HEK293 (cell line): Measurements from ENCODE around the gene ZNF469.

Source experiments
- CTCF ChIA-PET: fragments of 350-600 bp; formaldehyde crosslinking; extraction: SDS; loops from one replicate; lab custom pipeline; 2021; ENCODE audit warnings: antibody characterized with exemption; lab: Yijun Ruan, JAX
- POLR2A ChIA-PET: fragments of 300-600 bp; formaldehyde crosslinking; extraction: SDS; loops from one replicate; lab custom pipeline; 2020; ENCODE audit warnings: antibody characterized with exemption, inconsistent platforms; lab: Yijun Ruan, JAX
- H3K27ac ChIP-seq: fragments of 200-500 bp; sonication (Bioruptor generic); 2 replicates; pipeline ENCODE4 v1.5.1; 2014; ENCODE audit warnings: low read depth, low read length, control low read depth, inconsistent platforms; ENCODE audit errors: extremely low read depth
- H3K36me3 ChIP-seq, 2 experiments: fragments of 200-500 bp in 1 of 2; sonication (Bioruptor generic) in 1 of 2; 1 replicate in 1 of 2; 2 replicates in 1 of 2; pipeline ENCODE4 v1.5.1; 2014 to 2017; ENCODE audit warnings: inconsistent platforms in 2 of 2, low read length in 2 of 2; ENCODE audit not compliant: control insufficient read depth in 2 of 2, insufficient read depth in 1 of 2
- H3K4me1 ChIP-seq: fragments of 200-500 bp; sonication (Bioruptor generic); 2 replicates; pipeline ENCODE4 v1.5.1; 2014; ENCODE audit warnings: mild to moderate bottlenecking, low read length, inconsistent platforms; ENCODE audit not compliant: control insufficient read depth, insufficient read depth
- H3K4me3 ChIP-seq: 2 replicates; pipeline ENCODE4 v1.5.1; 2011; ENCODE audit warnings: low read depth, mild to moderate bottlenecking, control low read depth, low read length, moderate library complexity
- H3K9me3 ChIP-seq: fragments of 200-500 bp; sonication (Bioruptor generic); 2 replicates; pipeline ENCODE4 v1.5.1; 2014; ENCODE audit warnings: low read depth, low read length, inconsistent platforms; ENCODE audit not compliant: control insufficient read depth, insufficient read depth
- AEBP2 ChIP-seq: fragments of 450-650 bp; formaldehyde crosslinking; IDR thresholded peaks from 2 replicates; pipeline ENCODE4 v1.5.1; 2016; ENCODE audit warnings: missing biosample characterization, missing genetic modification characterization, borderline replicate concordance
- KLF8 ChIP-seq: fragments of 450-650 bp; formaldehyde crosslinking; IDR thresholded peaks from 2 replicates; pipeline ENCODE4 v1.5.1; 2016; ENCODE audit warnings: missing biosample characterization, missing genetic modification characterization
- PRDM1 ChIP-seq: fragments of 450-650 bp; formaldehyde crosslinking; IDR thresholded peaks from 2 replicates; pipeline ENCODE4; 2016; ENCODE audit warnings: missing biosample characterization, missing genetic modification characterization
- SETDB1 ChIP-seq: IDR thresholded peaks from one replicate; pipeline ENCODE4 v1.6.1; 2017; ENCODE audit warnings: mild to moderate bottlenecking, low read length, moderate library complexity, mixed read lengths; ENCODE audit not compliant: insufficient read length
- SP2 ChIP-seq: fragments of 450-650 bp; formaldehyde crosslinking; IDR thresholded peaks from 2 replicates; pipeline ENCODE4 v1.5.1; 2016; ENCODE audit warnings: missing biosample characterization, missing genetic modification characterization
- SP3 ChIP-seq: fragments of 450-650 bp; formaldehyde crosslinking; IDR thresholded peaks from 2 replicates; pipeline ENCODE4 v1.5.1; 2016; ENCODE audit warnings: missing biosample characterization, missing genetic modification characterization
- ZNF132 ChIP-seq: fragments of 450-650 bp; formaldehyde crosslinking; IDR thresholded peaks from 2 replicates; pipeline ENCODE4 v1.5.1; 2017; ENCODE audit warnings: missing biosample characterization, missing genetic modification characterization, borderline replicate concordance
- ZNF2 ChIP-seq: fragments of 450-650 bp; formaldehyde crosslinking; IDR thresholded peaks from 2 replicates; pipeline ENCODE4 v1.5.1; 2016; ENCODE audit warnings: missing biosample characterization, missing genetic modification characterization
- ZNF239 ChIP-seq: fragments of 450-650 bp; formaldehyde crosslinking; IDR thresholded peaks from 2 replicates; pipeline ENCODE4 v1.5.1; 2016; ENCODE audit warnings: missing biosample characterization, missing genetic modification characterization
- ZNF354C ChIP-seq: fragments of 450-650 bp; formaldehyde crosslinking; IDR thresholded peaks from 2 replicates; pipeline ENCODE4 v1.5.1; 2016; ENCODE audit warnings: missing biosample characterization, missing genetic modification characterization, low read depth, borderline replicate concordance
- ZNF37A ChIP-seq: fragments of 450-650 bp; IDR thresholded peaks from 2 replicates; pipeline ENCODE4 v1.5.1; 2018; ENCODE audit warnings: missing biosample characterization, missing genetic modification characterization
- ZNF416 ChIP-seq: fragments of 450-650 bp; formaldehyde crosslinking; IDR thresholded peaks from 2 replicates; pipeline ENCODE4 v1.5.1; 2016; ENCODE audit warnings: missing biosample characterization, missing genetic modification characterization
- ZNF449 ChIP-seq: fragments of 450-650 bp; formaldehyde crosslinking; IDR thresholded peaks from 2 replicates; pipeline ENCODE4 v1.5.1; 2017; ENCODE audit warnings: missing biosample characterization, mild to moderate bottlenecking, missing genetic modification characterization, moderate library complexity
- ZNF558 ChIP-seq: fragments of 450-650 bp; formaldehyde crosslinking; IDR thresholded peaks from 2 replicates; pipeline ENCODE4 v1.5.1; 2016; ENCODE audit warnings: missing biosample characterization, missing genetic modification characterization
- ZNF560 ChIP-seq: fragments of 450-650 bp; formaldehyde crosslinking; IDR thresholded peaks from 2 replicates; pipeline ENCODE4 v1.5.1; 2017; ENCODE audit warnings: missing biosample characterization, missing genetic modification characterization, borderline replicate concordance
- ZNF580 ChIP-seq: fragments of 450-650 bp; formaldehyde crosslinking; IDR thresholded peaks from 2 replicates; pipeline ENCODE4 v1.5.1; 2016; ENCODE audit warnings: missing biosample characterization, missing genetic modification characterization
- ZNF623 ChIP-seq: fragments of 450-650 bp; formaldehyde crosslinking; IDR thresholded peaks from 2 replicates; pipeline ENCODE4 v1.5.1; 2016; ENCODE audit warnings: missing biosample characterization, missing genetic modification characterization
- ZNF626 ChIP-seq: fragments of 450-650 bp; sonication (Bioruptor Pico); formaldehyde crosslinking; IDR thresholded peaks from 2 replicates; pipeline ENCODE4 v1.5.1; 2018; ENCODE audit warnings: missing biosample characterization, missing genetic modification characterization, inconsistent platforms
- ZNF629 ChIP-seq: fragments of 450-650 bp; formaldehyde crosslinking; IDR thresholded peaks from 2 replicates; pipeline ENCODE4 v1.5.1; 2017; ENCODE audit warnings: missing biosample characterization, missing genetic modification characterization
- ZNF658 ChIP-seq: fragments of 450-650 bp; formaldehyde crosslinking; IDR thresholded peaks from 2 replicates; pipeline ENCODE4; 2016; ENCODE audit warnings: missing biosample characterization, missing genetic modification characterization
- ZNF776 ChIP-seq: fragments of 450-650 bp; formaldehyde crosslinking; IDR thresholded peaks from 2 replicates; pipeline ENCODE4 v1.5.0; 2017; ENCODE audit warnings: missing biosample characterization, missing genetic modification characterization, borderline replicate concordance
- ZNF777 ChIP-seq: fragments of 450-650 bp; formaldehyde crosslinking; IDR thresholded peaks from 2 replicates; pipeline ENCODE4 v1.5.1; 2017; ENCODE audit warnings: missing biosample characterization, missing genetic modification characterization, borderline replicate concordance
- ZNF830 ChIP-seq: fragments of 450-650 bp; IDR thresholded peaks from 2 replicates; pipeline ENCODE4 v1.5.0; 2018; ENCODE audit warnings: missing biosample characterization, missing genetic modification characterization, low read depth, mild to moderate bottlenecking, moderate library complexity
- TF ChIP-seq, protein P1 (sequence below): sonication (generic); formaldehyde crosslinking; IDR thresholded peaks from 2 replicates; pipeline ENCODE4 v1.8.1; 2022; ENCODE audit warnings: mild to moderate bottlenecking, moderate library complexity, missing genetic modification reagents
- TF ChIP-seq, protein P2 (sequence below): fragments of 450-650 bp; formaldehyde crosslinking; IDR thresholded peaks from 2 replicates; pipeline ENCODE4 v1.5.0; 2017; ENCODE audit warnings: missing biosample characterization, missing genetic modification characterization, borderline replicate concordance

ZNF469 gene

DNA sequence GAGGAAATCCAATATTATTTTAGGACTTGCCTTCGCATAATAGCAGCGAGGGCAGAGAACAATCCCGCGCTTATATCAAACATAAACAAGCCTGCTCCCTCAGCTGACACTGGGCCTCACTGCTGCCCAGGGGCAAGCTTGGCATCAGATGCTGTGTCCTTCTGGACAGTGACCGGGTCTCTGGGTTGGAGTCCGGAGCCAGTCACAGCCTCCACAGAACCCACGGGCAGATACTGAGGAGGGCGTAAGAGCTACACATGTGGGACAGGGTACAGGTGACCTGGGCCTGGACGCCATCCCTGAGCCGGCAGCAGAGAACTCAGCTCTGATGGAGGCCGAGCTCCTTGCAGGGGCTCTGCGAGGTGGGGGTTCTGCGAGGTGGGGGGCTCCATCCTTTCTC is 14.7 kb upstream of the ZNF469 start:
- CTCF ChIA-PET: no interaction called here
- H3K4me3 ChIP-seq: no peak overlapping the region
- no peaks in the 10 kb centered on the region for H3K4me1 ChIP-seq
- H3K36me3 ChIP-seq: no peaks in the 10 kb centered on the region
- POLR2A ChIA-PET: no interaction called here
- no peak overlapping the region for H3K27ac ChIP-seq
- TF ChIP-seq ZNF132 (no peak), ZNF560 (tag by site-specific recombination) (no peak), SETDB1 (no peak), KLF8 (tag by site-specific recombination) (no peak), ZNF416 (tag by site-specific recombination) (no peak), ZNF239 (no peak), ZNF626 (tag by site-specific recombination) (no peak), ZNF354C (tag by site-specific recombination) (no peak), ZNF37A (tag by site-specific recombination) (no peak), SP2 (tag by site-specific recombination) (no peak), ZNF629 (no peak), ZNF658 (no peak)
- TF ChIP-seq, protein P1, sequence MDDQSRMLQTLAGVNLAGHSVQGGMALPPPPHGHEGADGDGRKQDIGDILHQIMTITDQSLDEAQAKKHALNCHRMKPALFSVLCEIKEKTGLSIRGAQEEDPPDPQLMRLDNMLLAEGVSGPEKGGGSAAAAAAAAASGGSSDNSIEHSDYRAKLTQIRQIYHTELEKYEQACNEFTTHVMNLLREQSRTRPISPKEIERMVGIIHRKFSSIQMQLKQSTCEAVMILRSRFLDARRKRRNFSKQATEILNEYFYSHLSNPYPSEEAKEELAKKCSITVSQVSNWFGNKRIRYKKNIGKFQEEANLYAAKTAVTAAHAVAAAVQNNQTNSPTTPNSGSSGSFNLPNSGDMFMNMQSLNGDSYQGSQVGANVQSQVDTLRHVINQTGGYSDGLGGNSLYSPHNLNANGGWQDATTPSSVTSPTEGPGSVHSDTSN (CRISPR knock-in tag): no peak
- TF ChIP-seq, protein P2, sequence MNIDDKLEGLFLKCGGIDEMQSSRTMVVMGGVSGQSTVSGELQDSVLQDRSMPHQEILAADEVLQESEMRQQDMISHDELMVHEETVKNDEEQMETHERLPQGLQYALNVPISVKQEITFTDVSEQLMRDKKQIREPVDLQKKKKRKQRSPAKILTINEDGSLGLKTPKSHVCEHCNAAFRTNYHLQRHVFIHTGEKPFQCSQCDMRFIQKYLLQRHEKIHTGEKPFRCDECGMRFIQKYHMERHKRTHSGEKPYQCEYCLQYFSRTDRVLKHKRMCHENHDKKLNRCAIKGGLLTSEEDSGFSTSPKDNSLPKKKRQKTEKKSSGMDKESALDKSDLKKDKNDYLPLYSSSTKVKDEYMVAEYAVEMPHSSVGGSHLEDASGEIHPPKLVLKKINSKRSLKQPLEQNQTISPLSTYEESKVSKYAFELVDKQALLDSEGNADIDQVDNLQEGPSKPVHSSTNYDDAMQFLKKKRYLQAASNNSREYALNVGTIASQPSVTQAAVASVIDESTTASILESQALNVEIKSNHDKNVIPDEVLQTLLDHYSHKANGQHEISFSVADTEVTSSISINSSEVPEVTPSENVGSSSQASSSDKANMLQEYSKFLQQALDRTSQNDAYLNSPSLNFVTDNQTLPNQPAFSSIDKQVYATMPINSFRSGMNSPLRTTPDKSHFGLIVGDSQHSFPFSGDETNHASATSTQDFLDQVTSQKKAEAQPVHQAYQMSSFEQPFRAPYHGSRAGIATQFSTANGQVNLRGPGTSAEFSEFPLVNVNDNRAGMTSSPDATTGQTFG (tag by site-specific recombination): no peak
- H3K9me3 ChIP-seq: no peaks in the 10 kb centered on the region

DNA sequence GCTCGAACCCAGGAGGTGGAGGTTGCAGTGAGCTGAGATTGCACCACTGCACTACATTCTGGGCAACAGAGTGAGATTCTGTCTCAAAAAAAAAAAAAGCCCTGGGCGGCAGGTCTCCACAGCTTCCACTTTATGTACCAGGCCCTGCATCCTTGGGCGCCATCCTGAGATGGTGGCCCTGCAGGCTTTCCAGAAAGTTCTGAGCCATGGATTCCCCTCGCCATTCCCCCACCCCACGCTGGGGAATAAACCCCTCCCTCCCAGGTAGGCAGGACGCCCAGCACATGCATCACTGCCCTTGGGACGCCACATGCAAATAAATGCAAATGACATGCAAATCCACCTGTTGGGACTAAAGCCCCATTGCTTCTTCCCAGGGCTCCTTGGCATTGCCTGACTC is 13.8 kb upstream of the ZNF469 start:
- no peaks in the 10 kb centered on the region for H3K36me3 ChIP-seq
- H3K9me3 ChIP-seq: no peaks in the 10 kb centered on the region
- no peak overlapping the region for H3K4me3 ChIP-seq
- POLR2A ChIA-PET: no interaction called here
- CTCF ChIA-PET: no interaction called here
- no peak overlapping the region for H3K27ac ChIP-seq
- no peak for TF ChIP-seq AEBP2 (tag by site-specific recombination)
- TF ChIP-seq, protein P1 (CRISPR knock-in tag): no peak
- H3K4me1 ChIP-seq: no peaks in the 10 kb centered on the region

GRCh38 chr16:88369447-88370008 is 13.2 kb upstream of the ZNF469 start:
- Histone ChIP-seq H3K9me3 (no peaks in the 10 kb centered on the region), H3K36me3 (no peaks in the 10 kb centered on the region), H3K27ac (no peak overlapping the region), H3K4me1 (no peaks in the 10 kb centered on the region), H3K4me3 (no peak overlapping the region)
- POLR2A ChIA-PET: no interaction called here
- CTCF ChIA-PET: interaction anchor here (0.7 kb wide), 1 partner anchor 69 kb away, joined by 3 read pairs; no protein-coding TSS in a partner anchor
- no peak for TF ChIP-seq ZNF354C (tag by site-specific recombination)
- TF ChIP-seq ZNF623 (tag by site-specific recombination): no peak
- TF ChIP-seq ZNF558: no peak
- TF ChIP-seq ZNF580 (tag by site-specific recombination): no peak
- TF ChIP-seq ZNF776: no peak
- no peak for TF ChIP-seq ZNF777
- no peak for TF ChIP-seq ZNF2
- TF ChIP-seq PRDM1: no peak
- no peak for TF ChIP-seq ZNF449 (tag by site-specific recombination)
- TF ChIP-seq SP3 (tag by site-specific recombination): no peak
- TF ChIP-seq SP2 (tag by site-specific recombination): no peak
- TF ChIP-seq ZNF830 (tag by site-specific recombination): no peak
